HL-60 (cell line): ENCODE results near the gene GTPBP1.

ENCODE experiments used
- CTCF ChIP-seq: IDR thresholded peaks from one replicate; pipeline ENCODE4 v1.5.1; 2011; ENCODE audit warnings: low read length, control low read depth, inconsistent platforms; ENCODE audit not compliant: insufficient read depth
- REST ChIP-seq: IDR thresholded peaks from 2 replicates; pipeline ENCODE4 v1.6.1; 2012; ENCODE audit warnings: low read depth; ENCODE audit not compliant: insufficient replicate concordance

DNA sequence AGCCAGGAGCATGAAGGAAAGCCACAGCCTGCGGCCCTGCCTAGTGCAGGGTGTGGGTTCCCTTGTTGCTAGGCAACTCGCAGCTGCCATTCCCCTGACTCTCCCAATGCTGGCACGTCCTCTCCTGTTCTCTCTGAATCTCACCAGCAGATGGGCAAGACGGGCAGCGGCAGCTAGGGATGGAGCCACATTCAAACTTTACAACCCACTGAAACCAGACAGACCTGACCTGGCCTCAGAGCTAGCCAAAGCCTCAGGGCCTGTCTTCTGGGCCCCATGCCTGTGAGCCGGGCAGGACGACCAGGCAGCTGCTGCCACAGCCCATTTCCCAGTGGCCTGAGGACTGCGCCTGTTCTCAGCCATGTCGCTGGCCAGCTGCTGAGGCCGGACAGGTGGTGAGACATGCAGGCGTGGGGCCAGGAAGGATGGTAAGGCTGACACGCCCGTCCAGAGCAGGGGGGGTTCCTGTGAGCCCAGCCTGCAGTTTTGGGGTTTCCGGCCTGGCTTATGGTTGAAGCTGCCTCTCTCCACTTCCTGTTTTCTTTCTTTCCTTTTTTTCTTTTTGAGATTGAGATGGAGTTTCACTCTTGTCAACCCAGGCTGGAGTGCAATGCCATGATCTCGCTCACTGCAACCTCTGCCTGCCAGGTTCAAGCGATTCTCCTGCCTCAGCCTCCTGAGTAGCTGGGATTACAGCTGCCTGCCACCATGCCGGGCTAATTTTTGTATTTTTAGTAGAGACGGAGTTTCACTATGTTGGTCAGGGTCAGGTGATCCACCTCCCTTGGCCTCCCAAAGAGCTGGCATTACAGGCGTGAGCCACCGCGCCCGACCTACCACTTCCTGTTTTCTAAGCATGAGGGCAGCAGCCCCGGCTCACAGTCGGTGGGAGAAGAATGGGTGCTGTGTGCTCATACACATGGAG lies 45.9 kb downstream of the GTPBP1 start:
- TF ChIP-seq CTCF (no peak), REST (peak; percentile 87)
